GM04504 (cell line): Measurements from ENCODE around the gene CTIF.

Source experiments
- DNase-seq: peaks from one replicate; pipeline ENCODE4 v3.0.0-alpha.2; 2012; ENCODE audit warnings: low read depth

Gene CTIF

DNA sequence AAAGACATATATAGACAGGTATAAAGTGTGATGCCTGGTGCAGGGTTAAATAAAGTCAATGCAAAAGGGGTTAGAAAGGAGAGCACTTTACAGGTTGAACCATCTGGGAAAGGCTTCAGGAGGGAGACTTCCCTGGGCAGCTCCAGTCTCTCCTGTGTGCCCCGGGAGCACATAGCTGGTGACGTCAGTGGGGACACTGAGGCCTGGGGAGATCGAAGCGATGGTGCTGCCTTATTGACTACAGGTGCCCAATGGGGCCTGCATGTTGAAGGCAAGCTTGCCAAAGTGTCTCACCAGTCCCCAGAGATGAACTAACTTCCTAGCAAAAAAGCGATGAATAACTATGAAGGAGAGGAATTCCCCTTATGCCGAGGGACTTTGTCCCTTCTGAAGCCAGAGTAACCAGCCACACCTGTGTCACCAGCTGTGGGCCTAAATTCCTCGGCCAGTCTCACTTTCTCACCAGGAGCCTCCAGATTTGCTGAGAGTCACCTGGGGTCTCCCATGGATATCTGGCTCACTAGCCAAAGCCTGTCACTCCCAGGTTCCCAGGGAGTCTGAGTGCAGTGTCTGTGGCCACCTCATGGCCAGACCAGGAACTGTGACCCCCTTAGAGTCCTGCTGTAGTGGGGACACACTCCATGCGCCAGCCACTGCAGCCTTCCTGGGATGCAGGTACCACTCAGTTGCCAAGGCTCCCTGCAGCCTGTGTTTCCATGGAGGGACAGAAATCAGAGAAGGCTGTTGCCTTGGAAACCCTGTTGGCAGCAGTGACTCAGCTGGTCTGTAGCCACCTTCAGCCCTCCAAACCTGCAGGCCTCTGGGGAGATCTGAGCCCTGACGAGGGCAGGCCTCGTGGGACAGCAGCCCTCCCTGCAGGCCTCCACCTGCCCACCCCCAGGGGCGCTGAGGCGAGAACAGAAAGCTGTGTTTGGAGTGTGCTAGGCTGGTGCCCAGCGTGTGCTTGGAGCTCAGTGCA lies 128.7 kb downstream of the CTIF start:
- DNase-seq = no peak

DNA sequence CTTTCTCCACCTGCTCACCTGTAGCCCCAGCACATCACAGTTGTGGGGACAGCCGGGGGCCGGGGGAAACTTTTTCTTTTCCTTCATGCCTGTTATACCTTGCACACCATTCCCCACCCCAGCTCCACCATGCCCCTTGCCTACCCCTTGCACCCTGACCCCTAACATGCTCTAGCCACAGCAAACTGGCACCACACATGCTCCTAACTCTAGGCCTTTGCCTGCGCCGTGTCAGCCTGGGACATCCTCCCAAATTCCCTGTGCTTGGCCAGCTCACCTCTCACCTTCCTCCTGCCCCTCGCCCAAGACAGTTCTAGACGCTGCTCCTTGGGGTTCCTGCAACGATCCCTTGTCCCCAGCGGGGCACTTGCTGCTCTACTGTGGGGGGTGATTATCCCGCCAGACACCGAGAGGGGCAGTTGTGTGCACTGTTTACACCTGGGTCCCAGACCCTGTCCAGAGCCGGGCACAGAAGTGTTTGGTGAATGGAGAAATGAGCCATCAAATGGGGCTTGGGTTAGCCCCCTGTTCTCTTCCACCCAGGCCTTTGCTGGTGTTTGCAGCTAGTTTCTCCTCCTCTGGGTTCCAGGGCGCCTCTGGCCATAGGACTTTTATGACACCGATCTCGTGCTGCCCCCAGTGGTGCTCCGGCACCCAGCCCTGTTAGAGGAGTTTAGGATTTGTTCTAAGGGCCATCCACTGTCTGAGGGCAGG lies 129.8 kb downstream of the CTIF start:
- no peak for DNase-seq

DNA sequence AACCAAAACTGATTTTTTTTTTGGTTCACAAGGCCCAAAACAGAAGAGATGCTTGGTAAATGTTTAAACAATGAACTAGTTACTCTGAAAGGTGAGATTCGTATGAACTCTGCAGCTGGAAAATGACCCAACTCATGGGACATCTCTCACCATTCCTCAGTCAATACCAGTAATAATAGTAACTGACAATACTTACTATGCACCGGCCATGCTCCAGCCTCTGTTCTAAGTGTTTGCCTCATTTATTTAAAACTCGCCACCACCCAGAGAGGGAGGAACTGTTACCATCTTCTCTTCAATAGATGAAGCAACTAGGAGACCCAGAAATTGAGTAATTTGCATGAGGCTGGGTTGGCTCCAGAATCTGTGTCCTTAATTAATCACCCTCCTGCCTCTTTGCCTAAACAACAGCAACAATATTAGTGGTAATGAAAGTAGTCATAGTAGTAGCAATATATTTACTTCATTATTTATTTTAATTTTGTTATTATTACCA lies 130.4 kb downstream of the CTIF start:
- no peak for DNase-seq

DNA sequence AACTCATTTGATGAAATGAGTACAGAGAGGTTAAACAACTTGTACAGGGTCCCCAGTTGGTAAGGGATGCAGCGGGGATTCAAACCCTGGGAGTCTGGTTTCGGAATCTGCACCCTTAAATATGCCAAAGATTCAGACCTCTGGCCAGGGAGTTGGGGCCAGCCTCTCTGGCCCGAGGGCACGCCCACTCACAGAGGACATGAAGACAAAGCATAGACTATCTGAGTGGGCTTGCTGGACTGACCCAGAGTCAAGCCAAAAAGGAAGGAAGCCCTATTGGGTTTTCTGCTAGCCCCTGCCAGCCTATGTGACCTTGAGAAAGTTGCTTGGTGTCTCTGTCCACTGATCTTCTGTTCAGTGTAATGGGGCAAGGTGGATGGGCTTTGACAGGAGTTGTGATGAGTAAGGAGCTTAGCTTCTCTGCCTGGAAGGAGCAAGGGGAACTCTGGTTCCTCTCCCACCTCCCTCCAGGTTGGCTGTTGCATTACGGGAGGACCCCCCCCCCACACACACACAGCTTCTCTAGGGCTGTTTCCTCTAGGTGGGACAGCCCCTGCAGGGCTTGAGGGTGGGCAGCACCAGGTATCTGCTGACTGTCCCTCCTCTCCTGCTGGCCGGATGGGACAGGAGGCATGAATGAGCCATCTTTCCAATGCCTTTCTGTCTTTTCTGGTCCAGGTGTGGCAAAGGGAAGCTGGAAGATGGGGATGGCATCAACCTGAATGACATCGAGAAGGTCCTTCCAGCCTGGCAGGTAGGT lies 131.3 kb downstream of the CTIF start:
- DNase-seq = no peak

DNA sequence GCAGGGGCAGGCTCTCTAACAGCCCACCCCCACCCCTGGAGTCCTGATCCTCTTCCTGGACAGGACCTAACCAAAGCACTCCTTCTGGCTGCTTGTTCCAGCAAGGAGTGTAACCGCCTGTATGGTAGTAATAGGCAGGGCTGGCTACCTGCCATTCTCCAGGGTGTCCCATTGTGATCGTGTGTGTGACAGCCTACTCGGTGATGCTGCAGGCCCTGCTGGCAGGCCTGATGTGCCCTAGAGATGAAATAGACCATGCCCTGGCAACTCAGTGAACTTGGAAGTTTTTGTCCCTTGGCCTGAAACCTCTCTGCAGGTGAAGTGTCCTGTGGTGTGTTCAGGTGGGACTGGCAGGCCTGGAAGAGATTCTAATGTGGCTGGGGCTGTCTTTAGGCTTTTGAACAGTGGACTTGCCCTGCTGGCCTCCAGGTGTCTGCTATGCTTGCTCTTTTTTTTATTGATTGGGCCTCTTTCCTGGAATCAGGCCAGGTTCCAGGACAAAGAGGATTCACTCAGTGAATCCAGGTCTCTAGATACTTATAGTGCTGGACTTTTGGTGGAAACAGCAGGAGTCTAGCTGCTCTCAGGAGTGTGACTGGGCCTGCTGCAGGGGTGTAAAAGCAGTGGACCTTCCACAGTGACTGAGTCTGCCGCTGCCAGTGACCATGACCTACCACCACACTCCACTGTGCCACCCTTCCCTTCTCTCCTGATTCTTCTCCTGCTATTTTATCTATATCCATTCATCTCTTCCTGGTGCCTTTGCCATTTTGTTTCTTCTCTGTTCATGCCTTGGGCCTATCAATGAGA lies 132.1 kb downstream of the CTIF start:
- no peak for DNase-seq

DNA sequence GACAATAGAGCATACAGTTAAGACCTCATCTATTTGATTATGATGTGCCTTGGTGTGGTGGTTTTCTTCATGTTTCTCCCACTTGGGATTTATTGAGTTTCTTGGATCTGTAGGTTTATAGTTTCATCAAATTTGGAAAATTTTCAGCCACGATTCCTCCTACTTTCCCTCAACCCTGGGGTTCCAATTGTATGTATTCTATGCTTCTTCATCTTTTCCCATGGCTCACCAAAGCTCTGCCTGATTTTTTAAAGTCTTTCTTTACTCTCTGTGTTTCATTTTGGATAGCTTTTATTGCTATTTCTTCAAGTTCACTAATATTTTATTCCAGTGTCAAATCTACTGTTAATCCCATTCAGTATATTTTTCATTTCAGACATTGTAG lies 132.7 kb downstream of the CTIF start:
- no peak for DNase-seq

DNA sequence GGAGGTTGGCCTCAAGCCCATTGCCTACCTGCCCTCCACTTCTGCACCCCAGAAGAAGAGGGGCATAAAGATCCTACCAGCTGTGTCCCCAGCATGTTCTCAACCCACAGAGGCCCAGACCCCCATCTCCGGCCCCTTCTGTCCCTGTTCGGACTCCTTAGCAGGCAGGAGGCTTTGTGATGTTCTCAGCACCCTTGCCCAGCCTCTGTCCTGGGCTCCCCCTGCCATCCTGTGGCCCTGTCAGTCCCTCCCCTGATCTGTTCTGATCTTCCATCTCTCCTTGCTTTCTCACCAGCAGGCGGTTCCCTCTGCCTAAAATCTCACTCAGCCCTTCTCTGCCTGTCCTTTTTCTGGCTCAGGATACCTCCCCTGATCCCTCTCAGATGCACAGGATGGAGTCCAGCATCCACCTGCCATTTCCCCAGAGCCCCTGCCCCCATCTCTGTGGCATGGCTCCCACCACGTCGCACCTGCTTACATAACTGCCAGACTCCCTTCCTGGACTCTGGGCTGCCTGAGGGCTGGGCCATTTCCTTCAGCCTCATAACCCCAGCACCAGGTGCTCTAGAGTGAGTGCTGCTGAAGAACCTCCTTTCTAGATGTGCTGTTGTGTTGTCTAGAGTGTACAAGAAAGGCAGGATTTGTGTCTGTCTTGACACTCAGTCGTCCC lies 134.0 kb downstream of the CTIF start:
- no peak for DNase-seq

DNA sequence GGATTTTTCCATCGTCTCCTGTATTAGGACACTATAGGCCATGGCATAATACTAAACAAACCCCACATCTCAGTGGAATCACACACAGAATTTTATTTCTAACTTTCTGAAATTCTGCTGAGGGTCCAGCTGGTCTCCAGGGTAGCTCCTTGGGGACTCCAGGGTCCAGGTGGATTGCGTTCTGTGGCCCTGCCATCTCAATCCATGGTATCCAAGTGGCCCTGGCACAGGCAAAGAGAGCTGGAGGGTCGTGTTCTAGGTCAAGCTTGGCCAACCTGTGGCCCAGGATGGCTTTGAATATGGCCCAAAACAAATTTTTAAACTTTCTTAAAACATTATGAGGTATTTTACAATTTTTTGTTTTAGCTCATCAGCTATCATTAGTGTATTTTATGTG lies 134.6 kb downstream of the CTIF start:
- DNase-seq = no peak

DNA sequence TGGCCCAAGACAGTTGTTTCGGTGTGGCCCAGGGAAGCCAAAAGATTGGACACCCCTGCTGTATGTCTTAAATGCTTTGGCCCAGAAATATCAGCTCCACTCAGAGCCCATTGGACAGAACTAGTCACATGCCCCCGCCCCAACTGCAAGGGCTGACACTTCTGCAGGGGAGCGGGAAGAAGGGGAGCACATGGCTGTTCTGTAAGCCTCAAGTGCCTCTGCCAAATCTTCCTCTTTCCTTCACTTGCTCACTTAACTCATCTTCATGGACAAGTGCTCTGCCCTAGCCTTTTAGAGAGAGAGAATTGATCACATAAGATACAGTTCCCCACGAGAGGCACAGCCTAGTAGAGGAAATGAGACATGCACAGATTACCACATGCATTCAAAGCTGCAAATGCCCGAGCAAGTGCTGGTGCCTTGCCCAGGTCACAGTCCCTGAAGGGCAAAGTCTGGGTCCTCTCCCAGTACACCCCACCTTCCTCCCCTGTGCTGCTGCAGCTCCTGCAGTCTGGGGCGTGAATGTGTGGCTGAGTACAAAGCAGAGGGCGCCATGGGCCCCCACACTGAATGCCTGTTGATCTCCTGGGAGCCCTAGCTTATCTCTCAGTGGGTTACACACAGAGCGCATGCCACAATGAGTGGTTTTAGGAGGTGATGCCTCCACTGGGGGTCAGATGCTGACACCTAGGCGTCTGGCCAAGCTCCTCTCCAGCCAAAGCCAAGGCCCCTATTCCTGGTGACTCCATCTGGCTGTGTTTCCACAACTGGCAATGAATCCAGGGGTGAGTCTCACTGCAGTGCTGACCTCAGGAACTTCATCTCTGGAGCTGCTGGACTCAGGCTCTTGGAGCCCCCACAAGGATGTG lies 135.3 kb downstream of the CTIF start:
- no peak for DNase-seq

DNA sequence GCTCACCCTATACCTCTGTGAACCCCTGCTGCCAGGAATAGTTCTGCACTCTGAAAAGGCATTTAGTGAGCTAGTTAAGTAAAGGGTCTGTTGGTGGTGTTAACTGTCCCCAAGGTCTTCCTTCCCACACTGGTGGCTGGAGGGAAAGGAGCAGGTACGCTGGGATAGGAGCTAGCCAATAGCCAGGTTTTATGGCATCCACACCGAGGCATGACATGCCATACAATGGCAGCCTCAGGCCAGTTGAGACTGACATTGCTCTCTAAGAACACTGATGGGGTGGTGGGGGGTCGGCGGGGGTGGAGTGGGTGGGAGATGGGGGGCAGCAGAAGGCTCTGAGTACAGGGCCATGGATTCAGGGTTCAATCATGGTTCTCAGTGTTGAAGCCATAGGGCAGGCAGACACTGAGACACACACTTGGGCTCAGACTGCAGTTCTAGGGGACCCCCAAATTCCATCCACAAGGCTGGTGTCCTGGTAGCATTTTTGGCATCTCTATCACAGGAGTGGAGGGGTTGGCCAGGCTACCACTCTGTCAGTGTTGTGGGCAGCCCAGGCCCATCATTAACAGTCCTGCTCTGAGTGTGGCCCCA lies 136.0 kb downstream of the CTIF start:
- DNase-seq = no peak

DNA sequence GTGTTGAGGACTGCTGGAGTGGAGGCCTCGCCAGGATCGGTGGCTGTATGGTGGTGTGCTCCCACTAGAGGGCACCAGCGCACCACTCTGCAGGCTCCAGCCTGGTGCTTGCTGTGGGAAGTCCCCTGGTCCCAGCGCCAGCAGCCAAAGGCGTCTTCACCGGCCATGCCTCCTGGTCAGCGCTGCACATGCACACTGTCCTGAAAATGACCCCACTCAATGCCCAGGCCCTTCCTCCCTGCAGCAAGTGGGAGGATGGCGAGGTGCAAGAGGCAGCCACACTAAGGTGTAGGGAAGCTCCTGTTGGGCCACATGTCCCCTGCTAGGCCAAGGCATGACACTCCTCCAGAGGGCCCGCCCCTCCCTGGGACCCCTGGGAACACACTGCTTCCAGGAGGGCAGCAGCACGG lies 136.5 kb downstream of the CTIF start:
- peak; percentile 58 for DNase-seq

DNA sequence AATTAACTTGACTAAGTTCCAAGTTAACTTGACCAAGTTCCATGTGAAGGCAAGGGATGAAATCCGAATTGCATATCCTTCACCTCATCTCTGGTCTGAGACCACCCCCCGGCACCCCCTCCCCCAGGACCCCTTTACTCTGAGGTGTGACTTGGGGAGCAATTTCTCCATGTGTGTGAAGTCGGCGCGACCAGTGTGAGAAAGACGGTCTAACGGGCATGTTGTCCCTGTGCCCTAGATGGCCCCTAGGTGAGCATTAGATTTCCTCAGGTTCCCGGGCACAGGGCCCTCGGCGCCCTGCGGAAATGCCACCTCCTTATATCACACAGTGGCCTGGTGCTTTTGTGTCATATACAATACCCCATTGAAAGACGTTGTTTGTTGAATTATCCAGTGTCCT lies 137.1 kb downstream of the CTIF start:
- no peak for DNase-seq

DNA sequence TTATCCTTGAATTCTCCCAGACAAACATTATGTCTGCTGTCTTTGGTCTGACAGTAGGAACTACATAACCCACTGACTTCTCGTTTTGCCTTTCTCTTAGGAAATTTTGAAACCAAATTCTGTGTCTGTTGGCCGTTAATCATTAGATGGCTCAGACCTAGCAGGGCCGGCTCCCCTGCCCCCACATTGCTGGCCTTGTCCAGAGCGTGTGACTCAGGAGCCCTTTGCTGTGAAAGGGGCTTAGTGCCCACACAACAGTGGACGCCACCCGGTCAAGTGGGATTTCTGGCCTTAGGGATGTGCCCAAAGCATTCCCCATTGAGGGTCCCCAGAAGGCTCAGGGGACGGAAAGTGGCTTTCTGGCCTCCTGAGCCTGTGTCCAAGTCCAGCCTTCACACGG lies 137.5 kb downstream of the CTIF start:
- DNase-seq = no peak

DNA sequence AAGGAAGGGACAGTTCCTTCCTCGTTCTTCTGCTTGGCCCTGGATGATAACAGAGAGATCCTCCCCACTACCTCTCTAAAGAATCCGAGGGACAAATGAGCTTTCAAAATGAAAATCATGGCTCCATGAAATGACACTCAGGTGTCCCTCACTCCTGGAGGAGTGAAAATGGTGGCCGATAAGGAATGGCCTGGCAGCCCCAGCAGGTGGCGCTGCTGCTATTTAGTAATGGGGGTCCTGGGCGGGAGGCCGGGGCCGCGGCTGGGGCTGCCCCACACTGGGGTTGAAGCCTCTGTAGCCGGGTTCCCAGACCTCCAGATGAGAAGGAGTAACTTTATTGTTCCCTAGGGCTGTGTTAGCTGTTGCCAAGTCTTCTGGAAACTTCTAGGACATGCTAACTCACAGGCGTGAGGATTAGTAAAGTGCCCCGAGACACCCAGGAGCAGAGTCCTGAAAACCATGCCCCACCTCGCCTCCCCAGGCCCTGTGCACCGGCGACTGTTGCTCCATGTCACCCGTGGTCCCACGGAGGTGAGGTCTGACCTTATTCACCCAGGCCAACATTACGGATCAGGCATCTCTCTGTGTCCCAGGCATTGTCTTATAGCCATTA lies 138.0 kb downstream of the CTIF start:
- no peak for DNase-seq

DNA sequence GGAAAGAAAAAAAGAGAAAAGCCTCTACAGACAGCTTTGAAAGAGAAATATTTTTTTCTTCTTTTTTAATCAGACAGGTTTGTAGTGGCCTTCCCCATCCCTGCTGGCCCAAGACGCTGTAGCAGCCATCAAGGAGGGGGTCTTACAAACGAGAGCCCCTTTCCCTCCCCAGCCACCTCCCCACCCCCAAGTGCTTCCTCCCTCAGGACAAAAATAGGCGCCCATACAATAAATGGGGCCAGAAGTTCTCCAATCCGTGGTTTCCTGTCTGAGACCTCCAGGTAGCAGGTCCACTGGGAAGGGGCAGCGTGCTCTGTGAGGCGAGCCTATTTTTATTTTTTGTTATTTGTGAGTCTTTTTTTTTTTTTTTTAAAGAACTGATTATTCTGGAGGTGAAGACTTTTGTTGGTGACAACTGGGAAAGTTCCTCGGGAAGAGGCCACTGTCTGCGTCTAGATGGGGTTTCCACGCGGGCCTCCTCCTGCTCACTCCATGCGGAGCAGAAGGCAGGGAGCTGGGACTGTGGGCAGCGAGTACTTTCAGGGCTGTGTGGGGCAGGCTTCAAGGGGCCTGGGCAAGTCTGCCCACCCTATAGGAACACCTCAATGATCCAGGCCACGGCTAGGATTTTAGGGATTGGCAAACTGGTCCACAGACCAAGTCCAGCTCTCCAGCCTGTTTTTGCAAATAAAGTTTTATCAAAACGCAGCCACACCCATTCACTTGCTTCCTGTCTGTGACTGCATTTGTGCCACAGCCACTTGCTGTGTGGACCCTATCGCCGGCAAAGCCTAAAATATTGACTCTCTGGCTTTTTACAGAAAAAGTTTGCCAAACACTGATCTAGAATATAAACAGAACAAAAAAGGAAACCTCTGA lies 139.6 kb downstream of the CTIF start:
- no peak for DNase-seq

DNA sequence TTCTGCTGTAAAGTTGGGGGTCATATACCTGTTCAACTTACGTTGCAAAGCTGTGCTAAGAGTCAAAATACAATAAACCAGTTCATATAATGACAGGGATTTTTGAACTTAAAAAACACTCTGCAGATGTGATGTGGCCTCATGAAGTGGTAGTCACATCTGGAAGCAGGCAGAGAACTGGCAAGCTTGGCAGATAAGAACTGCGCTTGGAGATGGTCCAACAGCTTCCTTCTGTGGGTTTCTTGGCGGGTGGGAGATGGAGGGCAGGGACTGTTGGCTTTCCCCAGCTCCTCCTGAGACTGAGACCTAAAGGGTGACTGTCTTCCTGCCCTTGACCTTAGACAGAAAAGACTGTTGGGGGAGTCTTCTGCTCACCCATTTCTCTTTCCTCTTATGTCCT lies 140.4 kb downstream of the CTIF start:
- DNase-seq = no peak

DNA sequence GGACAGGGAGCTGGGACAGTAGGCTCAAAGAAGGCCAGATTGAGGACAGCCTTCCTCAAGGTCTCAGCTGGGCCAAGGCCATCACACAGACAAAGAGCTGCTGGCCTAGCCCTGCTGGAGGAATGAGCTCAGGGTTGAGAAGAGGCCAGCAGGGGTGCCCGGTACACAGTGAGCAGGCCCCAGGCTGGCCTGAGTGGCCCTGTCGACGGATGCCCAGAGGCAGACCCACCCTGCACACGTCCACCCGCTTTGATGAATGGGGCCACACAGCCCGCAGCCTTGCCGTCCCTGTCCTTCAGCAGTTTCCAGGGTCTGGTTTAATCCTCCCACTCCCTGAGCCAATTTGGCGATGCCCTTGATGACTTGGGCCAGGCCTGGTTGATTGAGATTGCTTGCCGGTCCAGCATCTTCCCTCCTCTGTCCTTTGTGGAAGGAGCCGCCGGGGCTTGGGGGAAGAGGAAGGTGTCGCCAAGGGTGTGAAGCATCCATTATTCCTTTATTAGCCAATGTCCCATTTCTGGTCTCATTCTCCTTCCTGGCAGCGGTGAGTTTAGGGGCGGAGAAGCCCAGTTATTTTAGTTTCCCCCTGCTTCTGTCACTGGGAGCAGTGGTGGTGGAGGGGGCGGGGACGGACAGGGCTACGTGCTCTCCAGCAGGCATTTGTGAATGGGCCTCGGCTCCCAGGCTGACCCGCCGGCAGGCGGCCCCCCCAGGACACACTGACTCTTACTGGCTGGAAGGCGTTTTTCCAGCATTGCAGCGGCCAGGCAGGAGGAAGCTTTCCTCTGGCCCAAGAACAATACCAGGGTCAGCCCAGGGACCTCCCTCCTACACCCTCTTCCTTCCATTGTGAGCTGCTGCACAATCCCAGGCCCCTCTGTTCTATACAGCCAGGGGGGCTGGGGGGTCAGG lies 141.8 kb downstream of the CTIF start:
- DNase-seq = no peak
